ENCODE measurements around the gene EXOC6B. TPM values are rescaled to one million over a fixed set of nuclear protein-coding genes. Genes with fewer than 3 reads are reported as not detected.

EXOC6B gene
- total RNA-seq, 1 donor from 2014 or later: 139 TPM

GRCh38 chr2:72579591-72580180 is 246.1 kb downstream of the EXOC6B start:
- Histone ChIP-seq H3K4me3 (no peak overlapping the region), H3K27ac (replicated peaks) (no peak overlapping the region), H3K27me3 (ENCODE audit: low read depth) (no peaks in the 10 kb centered on the region), H3K36me3 (no peaks in the 10 kb centered on the region), H3K9me3 (replicated peaks) (no peaks in the 10 kb centered on the region), H3K4me1 (peaks cover 40% of the 10 kb centered on the region)
- no peak for DNase-seq
- peak; percentile 74 for TF ChIP-seq CTCF (IDR thresholded peaks at IDR 0.05; ENCODE audit: borderline replicate concordance)
- intact Hi-C loops (cut with micrococcal nuclease): loop anchor here (10.0 kb wide), 1 partner anchor 415 kb away; no protein-coding TSS in a partner anchor

- Histone ChIP-seq H3K4me1 (peaks cover 37% of the 10 kb centered on the region), H3K27me3 (ENCODE audit: low read depth) (no peaks in the 10 kb centered on the region), H3K27ac (replicated peaks) (no peak overlapping the region), H3K4me3 (no peak overlapping the region), H3K36me3 (no peaks in the 10 kb centered on the region), H3K9me3 (replicated peaks) (no peaks in the 10 kb centered on the region)
- no peak for TF ChIP-seq CTCF (IDR thresholded peaks at IDR 0.05; ENCODE audit: borderline replicate concordance)
- intact Hi-C loops (cut with micrococcal nuclease): loop anchor here (10.0 kb wide), 1 partner anchor 412 kb away; no protein-coding TSS in a partner anchor
- DNase-seq: no peak
These were observed 249.0 kb downstream of the EXOC6B start for GRCh38 chr2:72576861-72577260.

GRCh38 chr2:72576459-72576858 is 249.4 kb downstream of the EXOC6B start:
- TF ChIP-seq CTCF (IDR thresholded peaks at IDR 0.05; ENCODE audit: borderline replicate concordance): no peak
- no peak overlapping the region for H3K4me3 ChIP-seq
- H3K36me3 ChIP-seq: no peaks in the 10 kb centered on the region
- no peak for DNase-seq
- H3K27ac ChIP-seq (replicated peaks): no peak overlapping the region
- H3K4me1 ChIP-seq: peaks cover 37% of the 10 kb centered on the region
- intact Hi-C loops (cut with micrococcal nuclease): loop anchor here (10.0 kb wide), 1 partner anchor 412 kb away; no protein-coding TSS in a partner anchor
- no peaks in the 10 kb centered on the region for H3K9me3 ChIP-seq (replicated peaks)
- H3K27me3 ChIP-seq (ENCODE audit: low read depth): no peaks in the 10 kb centered on the region

- Histone ChIP-seq H3K4me3 (no peak overlapping the region), H3K36me3 (no peaks in the 10 kb centered on the region), H3K9me3 (replicated peaks) (no peaks in the 10 kb centered on the region), H3K4me1 (peaks cover 34% of the 10 kb centered on the region), H3K27me3 (ENCODE audit: low read depth) (no peaks in the 10 kb centered on the region), H3K27ac (replicated peaks) (no peak overlapping the region)
- TF ChIP-seq CTCF (IDR thresholded peaks at IDR 0.05; ENCODE audit: borderline replicate concordance): no peak
- intact Hi-C loops (cut with micrococcal nuclease): loop anchor here (10.0 kb wide), 1 partner anchor 410 kb away; no protein-coding TSS in a partner anchor
- DNase-seq: no peak
These were observed 250.9 kb downstream of the EXOC6B start for GRCh38 chr2:72574886-72575285.

GRCh38 chr2:72573232-72573631 is 252.6 kb downstream of the EXOC6B start:
- Histone ChIP-seq H3K4me3 (no peak overlapping the region), H3K4me1 (peaks cover 20% of the 10 kb centered on the region), H3K9me3 (replicated peaks) (no peaks in the 10 kb centered on the region), H3K27me3 (ENCODE audit: low read depth) (no peaks in the 10 kb centered on the region), H3K36me3 (no peaks in the 10 kb centered on the region), H3K27ac (replicated peaks) (no peak overlapping the region)
- TF ChIP-seq CTCF (IDR thresholded peaks at IDR 0.05; ENCODE audit: borderline replicate concordance): no peak
- intact Hi-C loops (cut with micrococcal nuclease): loop anchor here (10.0 kb wide), 1 partner anchor 408 kb away; no protein-coding TSS in a partner anchor
- no peak for DNase-seq

Data from left ventricle myocardium inferior (tissue), 1 donor.